ENCODE data around the gene ZNF552. TPM values are rescaled to one million over a fixed set of nuclear protein-coding genes. Genes with fewer than 3 reads are reported as not detected.

The ZNF552 gene
- total RNA-seq, 120 experiments from 2014 or later: 2.9 to 13.6 (median 7.9) TPM

Other genes with a start within 250 kb of the ZNF552 start
- 10 to 100 TPM in 4 of 120 experiments, 1 to 10 TPM in 116; 4.4 to 10.6 (median 7.8) TPM for gene ZNF416, start 236.0 kb downstream of the ZNF552 start, total RNA-seq
- gene ZIK1, start 230.8 kb downstream of the ZNF552 start, total RNA-seq: 1 to 10 TPM; 3.1 to 9.5 (median 6.6) TPM
- gene ZNF530, start 215.0 kb downstream of the ZNF552 start, total RNA-seq: 10 to 100 TPM in 1 of 120 experiments, 1 to 10 TPM in 119; 1.1 to 10.3 (median 4.1) TPM
- 10 to 100 TPM; 15.1 to 32.3 (median 22.0) TPM for gene ZNF134, start 200.7 kb downstream of the ZNF552 start, total RNA-seq
- 10 to 100 TPM; 14.6 to 37.0 (median 23.5) TPM for gene ZNF211, start 181.7 kb downstream of the ZNF552 start, total RNA-seq
- under 1 TPM in 2 of 120 experiments, not detected in 118; 0.24 to 0.25 TPM for gene ZSCAN4, start 146.0 kb downstream of the ZNF552 start, total RNA-seq
- gene ZNF551, start 132.9 kb downstream of the ZNF552 start, total RNA-seq: 1 to 10 TPM; 3.2 to 9.3 (median 5.8) TPM
- gene ZNF154, start 105.7 kb downstream of the ZNF552 start, total RNA-seq: 10 to 100 TPM in 118 of 120 experiments, 1 to 10 TPM in 2; 8.5 to 30.9 (median 19.2) TPM
- gene ZNF671, start 87.3 kb downstream of the ZNF552 start, total RNA-seq: 10 to 100 TPM in 119 of 120 experiments, 1 to 10 TPM in 1; 9.9 to 22.4 (median 15.3) TPM
- 10 to 100 TPM; 16.1 to 36.3 (median 24.7) TPM for gene ZNF776, start 68.1 kb downstream of the ZNF552 start, total RNA-seq
- 10 to 100 TPM; 14.5 to 49.1 (median 26.2) TPM for gene ZNF586, start 45.2 kb downstream of the ZNF552 start, total RNA-seq
- gene ZNF587B, start 15.4 kb upstream of the ZNF552 start, total RNA-seq: 10 to 100 TPM in 116 of 120 experiments, 1 to 10 TPM in 4; 7.8 to 34.6 (median 15.2) TPM
- 10 to 100 TPM; 34.9 to 82.3 (median 50.7) TPM for gene ZNF587, start 34.9 kb upstream of the ZNF552 start, total RNA-seq
- 10 to 100 TPM; 18.3 to 51.9 (median 31.5) TPM for gene ZNF814, start 74.1 kb upstream of the ZNF552 start, total RNA-seq
- gene ZNF417, start 101.7 kb upstream of the ZNF552 start, total RNA-seq: 10 to 100 TPM; 23.2 to 54.3 (median 33.0) TPM
- gene ZNF418, start 120.5 kb upstream of the ZNF552 start, total RNA-seq: 10 to 100 TPM; 22.6 to 50.8 (median 34.9) TPM
- 10 to 100 TPM in 83 of 120 experiments, 1 to 10 TPM in 37; 6.9 to 14.5 (median 10.6) TPM for gene ZNF256, start 132.8 kb upstream of the ZNF552 start, total RNA-seq
- gene C19orf18, start 159.6 kb upstream of the ZNF552 start, total RNA-seq: 1 to 10 TPM in 92 of 120 experiments, under 1 TPM in 22, not detected in 6; 0.49 to 5.1 (median 1.5) TPM
- 10 to 100 TPM; 14.4 to 48.2 (median 23.9) TPM for gene ZNF606, start 187.9 kb upstream of the ZNF552 start, total RNA-seq
- 10 to 100 TPM in 1 of 120 experiments, 1 to 10 TPM in 118, under 1 TPM in 1; 0.94 to 10.6 (median 4.2) TPM for gene ZSCAN1, start 219.1 kb upstream of the ZNF552 start, total RNA-seq
- 10 to 100 TPM in 119 of 120 experiments, 1 to 10 TPM in 1; 9.8 to 28.1 (median 16.8) TPM for gene ZNF135, start 244.4 kb upstream of the ZNF552 start, total RNA-seq